PC-3 (cell line): Measurements from ENCODE around the gene DIS3L.

Source experiments
- EZH2phosphoT487 ChIP-seq: fragments of 300-600 bp; sonication (generic); IDR thresholded peaks from 2 replicates; pipeline ENCODE4 v1.6.1; 2018; ENCODE audit warnings: mild to moderate bottlenecking, antibody characterized with exemption, low read length, borderline replicate concordance
- TF ChIP-seq, protein P1 (sequence below): fragments of 300-600 bp; sonication (generic); conservative IDR thresholded peaks from 2 replicates; pipeline ENCODE4 v1.5.1; 2017; ENCODE audit warnings: antibody characterized with exemption, low read depth, mild to moderate bottlenecking, low read length

GRCh38 chr15:66288093-66288492, 5.3 kb upstream of the DIS3L start:
- TF ChIP-seq, protein P1, sequence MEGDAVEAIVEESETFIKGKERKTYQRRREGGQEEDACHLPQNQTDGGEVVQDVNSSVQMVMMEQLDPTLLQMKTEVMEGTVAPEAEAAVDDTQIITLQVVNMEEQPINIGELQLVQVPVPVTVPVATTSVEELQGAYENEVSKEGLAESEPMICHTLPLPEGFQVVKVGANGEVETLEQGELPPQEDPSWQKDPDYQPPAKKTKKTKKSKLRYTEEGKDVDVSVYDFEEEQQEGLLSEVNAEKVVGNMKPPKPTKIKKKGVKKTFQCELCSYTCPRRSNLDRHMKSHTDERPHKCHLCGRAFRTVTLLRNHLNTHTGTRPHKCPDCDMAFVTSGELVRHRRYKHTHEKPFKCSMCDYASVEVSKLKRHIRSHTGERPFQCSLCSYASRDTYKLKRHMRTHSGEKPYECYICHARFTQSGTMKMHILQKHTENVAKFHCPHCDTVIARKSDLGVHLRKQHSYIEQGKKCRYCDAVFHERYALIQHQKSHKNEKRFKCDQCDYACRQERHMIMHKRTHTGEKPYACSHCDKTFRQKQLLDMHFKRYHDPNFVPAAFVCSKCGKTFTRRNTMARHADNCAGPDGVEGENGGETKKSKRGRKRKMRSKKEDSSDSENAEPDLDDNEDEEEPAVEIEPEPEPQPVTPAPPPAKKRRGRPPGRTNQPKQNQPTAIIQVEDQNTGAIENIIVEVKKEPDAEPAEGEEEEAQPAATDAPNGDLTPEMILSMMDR = no peak
- TF ChIP-seq EZH2phosphoT487 = no peak
